ENCODE data around the gene SPAG8. TPM values are rescaled to one million over a fixed set of nuclear protein-coding genes. Genes with fewer than 3 reads are reported as not detected.

The SPAG8 gene
- total and polyA plus RNA-seq, 9 of the 15 experiments (the other 6 are each of a cell fraction or from before 2014, with no cell fraction given): 0.03 to 0.47 (median 0.21) TPM

- TF ChIP-seq DEAF1 (CRISPR knock-in tag; IDR thresholded peaks at IDR 0.05) (peak; percentile 35; the same call in 1 of the 2 replicates), SMC3 (conservative IDR thresholded peaks at IDR 0.05; ENCODE audit: insufficient read depth, low read depth, low read length) (peak; percentile 64), RB1 (IDR thresholded peaks at IDR 0.05; ENCODE audit: low read depth) (peak; percentile 38; the same call in 1 of the 2 replicates)
These were observed 21.4 kb downstream of the SPAG8 start (continued) for GRCh38 chr9:35790385-35791296.

- Histone ChIP-seq H3K27me3 (ENCODE audit: control insufficient read depth in 2 of 2, insufficient read depth in 2 of 2, low read length in 2 of 2) (no peaks in the 10 kb centered on the region), H3K4me3 (no peak overlapping the region), H2AFZ (ENCODE audit: low read depth, low read length) (no peak overlapping the region), H3K27ac (ENCODE audit: extremely low read depth, low read depth, low read length) (0 out of 3 replicates have a peak overlapping the region, but pooled peaks have one; percentile 37), H3K9me3 (replicated peaks; ENCODE audit: control insufficient read depth, insufficient read depth, low read depth, low read length) (no peaks in the 10 kb centered on the region), H3K36me3 (ENCODE audit: control insufficient read depth, insufficient read depth, low read length) (peaks cover 24% of the 10 kb centered on the region; the same call in 2 of the 3 replicates), H4K20me1 (replicated peaks; ENCODE audit: control insufficient read depth, insufficient read depth, low read length) (no peaks in the 10 kb centered on the region), H3K79me2 (ENCODE audit: control insufficient read depth, insufficient read depth, low read length) (no peaks in the 10 kb centered on the region), H3K9me1 (ENCODE audit: control insufficient read depth, insufficient read depth, low read length) (no peaks in the 10 kb centered on the region), H3K9ac (ENCODE audit: insufficient read depth in 1 of 2, low read depth in 2 of 2, low read length in 2 of 2) (no peak overlapping the region), H3K4me1 (replicated peaks in 1 of 2; ENCODE audit: control insufficient read depth in 2 of 2, insufficient read depth in 2 of 2, low read length in 2 of 2) (peaks cover 6% of the 10 kb centered on the region in 2 experiments; a peak in 4 of 5 replicates), H3K4me2 (ENCODE audit: insufficient read depth, low read length) (no peak overlapping the region)
- in situ Hi-C loops (cut with MboI): loop anchor here (10.0 kb wide), 1 partner anchor 95 kb away; no protein-coding TSS in a partner anchor
- intact Hi-C loops (cut with micrococcal nuclease): loop anchor here (1.0 kb wide), 3 partner anchors 23 to 92 kb away; no protein-coding TSS in a partner anchor
- POLR2A ChIA-PET: interaction anchor here (0.6 to 1.5 kb wide), 5 partner anchors 27 to 133 kb away, joined by 3 to 4 read pairs (median 3); no protein-coding TSS in a partner anchor
- no TSS peak for BruUV-seq (replicated peaks)
- WGBS (ENCODE audit: insufficient coverage, low coverage, missing lambda C conversion rate): 25% methylated on average over 4 of the region's 4 CpGs
- TF ChIP-seq SPI1 (IDR thresholded peaks at IDR 0.05; ENCODE audit: borderline replicate concordance, low read depth, low read length): no peak
- FAIRE-seq: no peak
- no peak for DNase-seq (ENCODE audit: extremely low read depth in 1 of 4, low spot score in 3 of 4)
- peak; percentile 33 for ATAC-seq
- CTCF ChIA-PET (ENCODE audit: low intra/inter-chr PET ratio): interaction anchor here (0.7 to 2.8 kb wide), 4 partner anchors 24 to 308 kb away, joined by 3 to 28 read pairs (median 10); no protein-coding TSS in a partner anchor
These were observed 22.1 kb downstream of the SPAG8 start for GRCh38 chr9:35790025-35790384.

Data from K562 (cell line).